ENCODE data around the gene APOO.

DNA sequence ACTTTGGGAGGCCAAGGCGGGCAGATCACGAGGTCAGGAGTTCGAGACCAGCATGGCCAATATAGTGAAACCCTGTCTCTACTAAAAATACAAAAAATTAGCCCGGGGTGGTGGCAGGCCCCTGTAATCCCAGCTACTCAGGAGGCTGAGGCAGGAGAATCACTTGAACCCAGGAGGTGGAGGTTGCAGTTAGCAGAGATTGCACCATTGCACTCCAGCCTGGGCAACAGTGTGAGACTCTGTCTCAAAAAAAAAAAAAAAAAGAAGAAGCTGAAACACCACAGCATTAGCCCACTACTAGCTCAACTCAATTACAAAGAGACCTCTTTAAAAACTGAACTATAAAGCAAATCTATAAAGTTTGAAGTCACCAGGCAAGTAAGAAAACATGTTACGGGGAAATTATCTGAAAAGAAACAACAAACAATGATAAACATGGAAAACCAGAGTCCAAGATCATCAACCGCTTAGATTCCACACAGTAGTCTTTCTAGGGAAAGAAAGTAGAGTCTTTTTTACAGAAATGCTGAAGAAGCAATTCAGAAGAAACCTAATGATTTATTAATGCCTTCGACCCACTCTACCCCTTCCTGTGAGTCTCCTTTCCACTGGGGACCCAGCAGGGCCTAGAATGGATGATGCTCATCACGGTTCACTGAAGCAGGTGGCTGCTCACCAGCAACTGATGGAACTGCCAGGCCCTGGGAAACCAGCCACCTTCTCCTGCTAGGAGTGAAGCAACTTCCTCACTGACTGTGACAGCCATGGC is 118.2 kb downstream of the APOO start:
- TF ChIP-seq EZH2phosphoT487 (IDR thresholded peaks at IDR 0.05; ENCODE audit: insufficient read depth, low read depth) = no peak
- no peak for TF ChIP-seq EZH2 (IDR thresholded peaks at IDR 0.05; ENCODE audit: insufficient read depth, poor library complexity, severe bottlenecking)

All from GM23248 (cell line).